Prostate gland (tissue), 2 donors: Measurements from ENCODE around the gene IGDCC3.

Source experiments
- CTCF ChIP-seq, 4 experiments: fragments of 200-600 bp in 2 of 4; fragments of 450-650 bp in 2 of 4; sonication (generic) in 2 of 4; IDR thresholded peaks; 1 replicate in 3 of 4; 2 replicates in 1 of 4; pipeline ENCODE4 v1.5.1; 2016 to 2019; ENCODE audit warnings: antibody characterized with exemption in 4 of 4, mild to moderate bottlenecking in 2 of 4, moderate library complexity in 2 of 4
- POLR2AphosphoS5 ChIP-seq: sonication (generic); formaldehyde crosslinking; IDR thresholded peaks from one replicate; pipeline ENCODE4 v1.6.1; 2017; ENCODE audit warnings: antibody characterized with exemption

- no peak for TF ChIP-seq CTCF (IDR thresholded peaks at IDR 0.05)
- no peak for TF ChIP-seq POLR2AphosphoS5
Observed at GRCh38 chr15:65411465-65412071, 33.8 kb upstream of the IGDCC3 start.
